ENCODE measurements around the gene SOX4. TPM values are rescaled to one million over a fixed set of nuclear protein-coding genes. Genes with fewer than 3 reads are reported as not detected.
A peak's percentile ranks its signal among the peaks of the same experiment; 100 is the strongest.

Gene SOX4
- total RNA-seq, 1 donor from 2014 or later = 20.1 TPM

DNA sequence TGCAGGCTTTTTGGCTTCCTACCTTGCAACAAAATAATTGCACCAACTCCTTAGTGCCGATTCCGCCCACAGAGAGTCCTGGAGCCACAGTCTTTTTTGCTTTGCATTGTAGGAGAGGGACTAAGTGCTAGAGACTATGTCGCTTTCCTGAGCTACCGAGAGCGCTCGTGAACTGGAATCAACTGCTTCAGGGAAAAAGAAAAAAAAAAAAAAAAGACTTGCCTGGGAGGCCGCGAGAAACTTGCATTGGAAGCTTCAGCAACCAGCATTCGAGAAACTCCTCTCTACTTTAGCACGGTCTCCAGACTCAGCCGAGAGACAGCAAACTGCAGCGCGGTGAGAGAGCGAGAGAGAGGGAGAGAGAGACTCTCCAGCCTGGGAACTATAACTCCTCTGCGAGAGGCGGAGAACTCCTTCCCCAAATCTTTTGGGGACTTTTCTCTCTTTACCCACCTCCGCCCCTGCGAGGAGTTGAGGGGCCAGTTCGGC lies 420 bp downstream of the SOX4 start:
- DNase-seq (ENCODE audit: low read depth) = peak; percentile 69

- DNase-seq (ENCODE audit: low read depth) = peak; percentile 68
These were observed 1.1 kb downstream of the SOX4 start for GRCh38 chr6:21594416-21595281.

GRCh38 chr6:21595285-21596144 lies 2.0 kb downstream of the SOX4 start:
- peak; percentile 22 for DNase-seq (ENCODE audit: low read depth)

DNA sequence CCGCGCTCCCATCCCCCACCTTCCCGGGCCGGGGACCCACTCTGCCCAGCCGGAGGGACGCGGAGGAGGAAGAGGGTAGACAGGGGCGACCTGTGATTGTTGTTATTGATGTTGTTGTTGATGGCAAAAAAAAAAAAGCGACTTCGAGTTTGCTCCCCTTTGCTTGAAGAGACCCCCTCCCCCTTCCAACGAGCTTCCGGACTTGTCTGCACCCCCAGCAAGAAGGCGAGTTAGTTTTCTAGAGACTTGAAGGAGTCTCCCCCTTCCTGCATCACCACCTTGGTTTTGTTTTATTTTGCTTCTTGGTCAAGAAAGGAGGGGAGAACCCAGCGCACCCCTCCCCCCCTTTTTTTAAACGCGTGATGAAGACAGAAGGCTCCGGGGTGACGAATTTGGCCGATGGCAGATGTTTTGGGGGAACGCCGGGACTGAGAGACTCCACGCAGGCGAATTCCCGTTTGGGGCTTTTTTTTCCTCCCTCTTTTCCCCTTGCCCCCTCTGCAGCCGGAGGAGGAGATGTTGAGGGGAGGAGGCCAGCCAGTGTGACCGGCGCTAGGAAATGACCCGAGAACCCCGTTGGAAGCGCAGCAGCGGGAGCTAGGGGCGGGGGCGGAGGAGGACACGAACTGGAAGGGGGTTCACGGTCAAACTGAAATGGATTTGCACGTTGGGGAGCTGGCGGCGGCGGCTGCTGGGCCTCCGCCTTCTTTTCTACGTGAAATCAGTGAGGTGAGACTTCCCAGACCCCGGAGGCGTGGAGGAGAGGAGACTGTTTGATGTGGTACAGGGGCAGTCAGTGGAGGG lies 2.8 kb downstream of the SOX4 start:
- peak; percentile 61 for DNase-seq (ENCODE audit: low read depth)

DNA sequence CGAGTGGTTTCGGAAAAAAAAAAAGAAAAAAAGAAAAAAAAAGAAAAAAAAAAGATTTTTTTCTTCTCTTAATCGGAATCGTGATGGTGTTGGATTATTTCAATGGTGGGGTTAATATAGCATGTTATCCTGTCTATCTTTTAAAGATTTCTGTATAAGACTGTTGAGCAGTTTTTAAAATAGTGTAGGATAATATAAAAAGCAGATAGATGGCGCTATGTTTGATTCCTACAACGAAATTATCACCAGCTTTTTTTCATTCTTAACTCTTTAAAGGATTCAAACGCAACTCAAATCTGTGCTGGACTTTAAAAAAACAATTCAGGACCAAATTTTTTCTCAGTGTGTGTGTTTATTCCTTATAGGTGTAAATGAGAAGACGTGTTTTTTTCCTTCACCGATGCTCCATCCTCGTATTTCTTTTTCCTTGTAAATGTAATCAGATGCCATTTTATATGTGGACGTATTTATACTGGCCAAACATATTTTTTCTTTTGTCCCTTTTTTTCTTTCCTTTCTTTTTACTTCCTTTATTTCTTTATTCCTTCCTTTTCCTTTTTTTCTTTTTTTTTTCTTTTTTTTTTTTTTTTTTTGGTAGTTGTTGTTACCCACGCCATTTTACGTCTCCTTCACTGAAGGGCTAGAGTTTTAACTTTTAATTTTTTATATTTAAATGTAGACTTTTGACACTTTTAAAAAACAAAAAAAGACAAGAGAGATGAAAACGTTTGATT lies 3.6 kb downstream of the SOX4 start:
- DNase-seq (ENCODE audit: low read depth) = peak; percentile 63

- peak; percentile 34 for DNase-seq (ENCODE audit: low read depth)
These were observed 4.5 kb downstream of the SOX4 start for GRCh38 chr6:21597801-21598673.

DNA sequence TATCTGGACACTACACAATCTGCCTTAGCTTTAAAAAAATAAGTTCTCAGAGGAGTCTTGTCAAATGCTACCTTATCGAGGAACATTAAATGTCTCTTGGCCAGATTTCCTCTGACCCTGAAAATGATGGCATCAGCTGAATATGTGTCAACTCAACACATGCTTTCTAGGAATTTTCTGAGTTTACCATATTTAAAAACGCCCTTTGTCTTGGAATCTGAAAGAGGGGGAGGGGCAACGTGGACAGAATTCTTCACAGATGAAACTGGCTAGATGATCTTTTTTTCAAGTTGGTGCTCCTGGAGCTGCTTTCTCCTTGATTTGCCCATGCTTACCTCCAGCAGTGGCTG lies 5.1 kb downstream of the SOX4 start:
- DNase-seq (ENCODE audit: low read depth) = peak; percentile 17

DNA sequence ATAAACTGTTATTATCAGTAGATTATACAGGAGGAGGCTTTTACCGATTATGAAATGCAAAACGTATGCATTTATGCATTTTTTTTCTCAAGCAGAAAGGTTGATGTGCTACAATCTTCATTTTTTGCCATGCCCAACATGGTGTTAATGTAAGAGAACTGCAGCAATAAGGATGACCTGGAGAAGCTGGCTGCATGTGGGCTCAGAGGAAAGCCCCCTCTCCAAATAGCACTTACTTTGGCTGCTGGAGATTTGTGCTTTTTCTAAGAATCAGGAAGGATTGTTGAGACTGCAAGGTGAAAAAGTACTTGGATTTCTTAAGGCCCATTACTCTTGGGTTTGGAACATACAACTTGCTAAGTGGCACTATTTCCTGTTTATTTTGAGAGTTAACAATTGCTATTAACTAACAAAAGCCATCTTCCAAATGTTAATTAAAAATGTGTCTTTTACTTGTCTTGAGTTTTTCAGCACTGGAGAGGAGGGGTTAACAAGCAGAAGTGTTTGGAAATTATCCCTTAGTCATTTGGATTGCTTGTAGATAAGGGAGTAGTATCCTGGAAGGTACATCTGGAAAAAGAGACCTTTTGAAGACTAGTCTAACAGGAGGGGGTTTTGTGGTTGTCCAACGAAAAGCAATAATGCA lies 5.6 kb downstream of the SOX4 start:
- DNase-seq (ENCODE audit: low read depth) = no peak

DNA sequence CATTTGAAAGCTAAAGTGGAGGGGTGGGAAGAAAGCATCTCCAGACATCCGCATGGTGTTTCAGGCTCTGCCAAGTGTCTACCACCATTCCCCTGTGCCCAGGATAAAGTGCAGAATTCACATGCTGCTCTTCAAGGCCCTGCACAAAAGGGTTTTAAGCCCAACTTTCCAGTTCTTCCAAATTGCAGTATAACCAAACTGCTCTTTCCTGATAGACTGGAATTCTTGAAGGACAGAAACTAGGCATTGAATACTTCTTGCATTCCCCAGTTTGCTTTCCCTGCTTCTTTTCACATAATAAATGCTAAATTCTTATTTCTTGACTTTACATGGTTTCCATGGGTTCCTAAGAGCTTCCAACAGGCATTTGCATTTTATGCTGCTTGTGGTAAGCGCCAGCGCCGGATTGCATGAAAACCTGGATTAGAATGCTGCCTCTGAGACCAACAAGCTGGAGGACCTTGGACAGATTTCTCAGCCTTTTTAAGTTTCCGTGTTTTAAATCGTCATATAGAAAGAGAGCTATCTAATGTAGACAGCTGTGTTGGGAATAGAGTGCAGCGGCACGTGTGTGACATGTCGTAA lies 7.9 kb downstream of the SOX4 start:
- no peak for DNase-seq (ENCODE audit: low read depth)

DNA sequence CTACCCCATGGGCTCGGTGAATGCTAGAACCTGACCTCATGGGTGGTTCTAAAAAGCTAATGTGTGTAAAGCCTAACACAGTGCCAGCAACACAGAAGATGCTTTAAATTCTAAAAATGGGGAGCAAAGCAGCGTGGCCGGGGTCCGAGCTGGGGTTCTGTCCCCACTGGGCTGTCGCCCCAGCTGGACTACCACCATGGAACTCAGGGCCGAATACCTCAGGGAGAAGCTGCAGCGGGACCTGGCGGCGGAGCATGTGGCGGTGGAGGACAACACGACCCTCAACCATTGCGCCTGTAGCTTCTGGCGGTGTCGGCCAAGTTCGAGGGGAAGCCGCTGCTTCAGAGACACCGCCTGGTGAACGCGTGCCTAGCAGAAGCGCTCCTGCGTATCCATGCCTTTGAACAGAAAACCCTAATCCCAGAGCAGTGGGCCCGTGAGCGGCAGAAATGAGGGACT lies 8.4 kb downstream of the SOX4 start:
- DNase-seq (ENCODE audit: low read depth) = no peak

DNA sequence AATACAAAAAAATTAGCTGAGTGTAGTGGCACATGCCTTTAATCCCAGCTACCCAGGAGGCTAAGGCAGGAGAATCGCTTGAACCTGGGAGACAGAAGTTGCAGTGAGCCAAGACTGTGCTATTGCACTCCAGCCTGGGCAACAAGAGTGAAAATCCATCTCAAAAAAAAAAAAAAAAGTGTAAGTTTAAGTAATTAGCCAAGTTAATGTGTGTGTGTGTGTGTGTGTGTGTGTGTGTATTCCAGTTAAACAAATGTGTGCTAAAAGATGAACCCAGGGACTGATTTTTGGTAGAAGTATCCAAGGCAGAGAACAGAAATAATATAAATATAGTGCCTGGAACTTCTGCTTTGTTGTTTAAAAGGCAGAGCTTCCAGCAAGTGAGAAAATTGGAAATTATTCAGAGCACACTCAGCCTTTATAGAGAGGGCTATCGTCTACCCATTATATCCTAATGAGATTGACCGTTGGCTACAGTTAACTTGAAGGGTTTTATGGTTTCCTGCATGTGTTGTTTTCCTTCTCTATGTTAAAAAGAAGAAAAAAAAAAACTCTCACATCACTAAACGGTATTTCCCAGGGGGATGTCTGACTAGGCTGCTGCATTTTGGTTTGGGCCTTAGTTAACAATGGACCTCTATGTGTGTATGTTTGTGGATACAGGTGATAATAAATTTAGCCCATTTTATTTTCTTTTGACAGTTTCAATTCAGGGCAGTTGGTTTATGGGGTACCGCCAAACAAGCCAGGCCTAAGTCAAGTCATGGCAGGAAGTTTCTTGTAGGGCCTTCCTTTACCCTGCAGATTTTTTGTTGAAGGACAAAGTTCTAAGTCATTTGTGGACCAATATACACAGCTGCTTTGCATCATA lies 9.8 kb downstream of the SOX4 start:
- no peak for DNase-seq (ENCODE audit: low read depth)

DNA sequence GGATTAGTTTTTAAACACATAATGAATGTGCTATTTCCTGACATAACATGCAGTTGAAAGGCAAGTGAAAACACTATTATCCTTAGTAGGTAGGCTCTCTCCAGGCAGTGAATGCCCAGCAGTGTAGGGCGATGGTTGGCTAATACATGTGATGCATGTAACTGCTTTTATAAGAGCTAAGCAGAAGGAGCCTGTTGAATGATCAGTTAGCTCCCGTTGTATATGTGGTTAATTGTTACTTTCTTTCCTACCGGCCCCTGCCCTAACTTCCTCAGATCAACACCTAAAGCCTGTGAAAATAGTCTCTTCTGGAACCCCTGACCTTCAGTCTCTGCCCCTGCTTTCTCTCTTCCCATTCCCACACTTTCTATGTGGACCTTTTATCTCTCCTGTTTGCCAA lies 10.5 kb downstream of the SOX4 start:
- DNase-seq (ENCODE audit: low read depth) = no peak

GRCh38 chr6:21605166-21605565 lies 11.6 kb downstream of the SOX4 start:
- no peak for DNase-seq (ENCODE audit: low read depth)

GRCh38 chr6:21608601-21609000 lies 15.1 kb downstream of the SOX4 start:
- no peak for DNase-seq (ENCODE audit: low read depth)

GRCh38 chr6:21609881-21610329 lies 16.4 kb downstream of the SOX4 start:
- DNase-seq (ENCODE audit: low read depth) = no peak

DNA sequence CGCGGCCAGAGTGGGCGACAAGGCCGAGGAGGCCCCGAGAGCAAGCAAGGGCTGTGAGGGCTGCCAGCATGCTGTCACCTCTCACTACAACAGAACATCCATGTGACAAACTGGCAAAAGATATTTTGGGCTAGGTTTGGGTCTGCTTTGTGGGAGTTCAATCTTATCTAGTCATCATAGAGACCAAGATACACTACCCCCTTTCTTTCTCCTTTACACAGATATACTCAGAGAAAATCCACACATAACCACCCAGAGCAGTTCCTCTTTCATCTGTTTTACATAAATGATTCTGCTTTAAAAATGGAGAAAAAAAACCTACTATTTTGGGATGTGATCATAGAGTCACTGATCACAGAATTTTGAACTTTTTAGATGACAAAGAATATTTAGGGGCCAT lies 16.8 kb downstream of the SOX4 start:
- no peak for DNase-seq (ENCODE audit: low read depth)

DNA sequence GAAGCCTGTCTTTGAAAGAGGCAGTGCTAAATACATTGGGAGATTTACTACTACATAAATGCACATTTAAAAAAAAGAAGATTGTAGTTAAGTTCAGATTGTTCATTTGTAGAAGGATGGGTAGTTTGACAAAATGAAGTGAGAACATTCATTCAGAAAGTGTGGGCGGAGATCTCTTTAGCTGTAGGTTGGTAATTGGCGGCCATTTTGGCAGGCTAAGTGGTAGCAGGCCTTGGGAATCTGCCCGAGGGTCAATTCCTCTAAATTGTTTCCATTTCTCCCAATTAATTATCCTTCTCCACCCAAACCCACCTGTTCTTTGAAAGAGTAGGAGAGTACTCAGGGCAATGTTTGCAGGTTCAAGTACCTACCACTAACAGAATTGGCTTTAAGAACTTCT lies 17.9 kb downstream of the SOX4 start:
- DNase-seq (ENCODE audit: low read depth) = no peak
